OCI-LY3 (cell line): Measurements from ENCODE around the gene TRIM13.

Source experiments
- CTCF ChIP-seq: fragments of 200-600, 300-600 bp; sonication (generic); IDR thresholded peaks from 2 replicates; pipeline ENCODE4 v1.5.1; 2014; ENCODE audit warnings: antibody characterized with exemption, low read length, low read depth
- EZH2phosphoT487 ChIP-seq: fragments of 200-600 bp; shearing (Covaris generic); IDR thresholded peaks from 2 replicates; pipeline ENCODE4 v1.6.1; 2018; ENCODE audit warnings: antibody characterized with exemption, mixed run types, low read depth

- TF ChIP-seq CTCF (no peak), EZH2phosphoT487 (no peak)
Measured at GRCh38 chr13:50016444-50016843, 19.6 kb downstream of the TRIM13 start.
